CD4-positive, alpha-beta T cell treated with Interleukin-4 for 1 hour (primary cell): Measurements from ENCODE around the gene YPEL4.
"Not testable (repeated sequence)": the region's sequence is repeated elsewhere in the genome, so short reads cannot be mapped to it uniquely, and the experiment has no call there.

Source experiments
- DNase-seq, 2 donors: peaks; one replicate each; pipeline ENCODE4 v3.0.0-alpha.2; 2020 to 2022

Gene YPEL4, protein sequence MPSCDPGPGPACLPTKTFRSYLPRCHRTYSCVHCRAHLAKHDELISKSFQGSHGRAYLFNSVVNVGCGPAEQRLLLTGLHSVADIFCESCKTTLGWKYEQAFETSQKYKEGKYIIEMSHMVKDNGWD

GRCh38 chr11:57649826-57650738 is at the start of gene YPEL4:
YPEL4 (minus strand) TSS chr11:57649912; CDS start chr11:57647107, 2,805 bp downstream.
- DNase-seq = peak; percentile 80 to 81

GRCh38 chr11:57698843-57699365 is 49.2 kb upstream of the YPEL4 start:
- DNase-seq = no peak

DNA sequence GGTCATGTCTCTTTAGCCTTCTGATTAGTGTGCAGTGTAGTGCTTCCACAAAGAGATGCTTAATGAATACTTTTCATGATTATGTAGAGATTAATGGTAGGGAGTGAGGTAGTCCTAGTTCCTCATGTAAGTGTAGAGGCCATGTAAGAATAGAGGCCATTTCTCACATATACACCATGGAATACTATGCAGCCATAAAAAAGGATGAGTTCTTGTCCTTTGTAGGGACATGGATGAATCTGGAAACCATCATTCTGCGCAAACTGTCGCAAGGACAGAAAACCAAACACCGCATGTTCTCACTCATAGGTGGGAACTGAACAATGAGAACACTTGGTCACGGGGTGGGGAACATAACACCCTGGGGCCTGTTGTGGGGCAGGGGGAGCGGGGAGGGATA is 40.8 kb upstream of the YPEL4 start:
- DNase-seq = not testable (repeated sequence)

- no peak for DNase-seq
Observed at GRCh38 chr11:57681168-57681567, 31.5 kb upstream of the YPEL4 start.

- DNase-seq = no peak
Observed at GRCh38 chr11:57680552-57680874, 30.8 kb upstream of the YPEL4 start.

DNA sequence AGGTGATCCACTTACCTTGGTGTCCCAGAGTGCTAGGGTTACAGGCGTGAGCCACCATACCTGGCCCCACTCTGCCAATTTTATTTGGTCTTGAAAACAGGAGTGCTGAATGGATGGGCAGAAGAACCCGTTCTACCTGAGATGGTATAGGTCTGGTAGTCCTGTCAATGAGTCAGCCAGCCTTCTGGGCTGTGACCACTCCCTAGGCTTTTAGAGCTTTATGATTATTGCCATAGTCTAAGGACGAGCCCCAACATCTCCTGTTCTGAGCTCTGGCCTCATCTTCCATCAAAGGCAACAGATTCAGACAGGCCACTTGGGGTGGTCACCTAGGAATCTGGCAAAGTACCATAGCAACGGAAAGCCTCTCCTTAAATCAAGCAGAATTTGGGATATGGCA is 29.7 kb upstream of the YPEL4 start:
- no peak for DNase-seq

DNA sequence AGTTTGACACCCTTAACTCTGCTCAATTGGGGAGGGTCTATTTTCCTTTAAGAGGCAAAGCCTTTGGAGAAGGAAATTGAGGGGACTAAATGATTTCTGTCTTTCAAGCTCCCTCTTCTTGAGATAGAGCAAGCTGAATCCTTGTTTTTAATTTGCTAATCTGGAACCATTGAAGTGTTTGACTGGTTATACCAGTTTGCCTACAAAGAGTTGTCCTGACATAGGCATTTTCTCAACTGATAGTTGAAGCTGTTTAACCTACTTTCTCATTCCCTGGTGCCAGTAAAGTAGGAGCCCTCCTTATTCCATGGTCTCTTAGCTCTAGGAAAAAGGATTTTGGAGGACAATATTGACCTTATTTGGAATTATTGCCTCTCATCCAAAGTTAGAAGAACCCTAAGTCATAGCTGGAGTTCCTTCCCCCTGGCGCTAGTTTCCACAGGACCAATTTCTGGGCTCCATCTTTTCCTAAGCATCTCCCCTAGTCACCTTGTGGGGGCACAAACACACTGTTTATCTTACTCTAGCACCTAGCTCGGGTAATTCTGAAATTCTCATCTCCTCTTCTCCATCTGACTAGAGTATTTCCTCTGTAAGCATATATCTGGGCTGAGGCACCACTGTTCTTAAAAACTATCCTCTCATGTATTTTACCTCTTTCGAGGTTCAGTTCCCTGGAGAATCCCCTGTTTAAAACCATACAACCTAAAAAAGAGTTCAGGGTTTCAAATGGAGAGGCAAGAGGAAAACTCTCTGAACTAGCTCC is 25.6 kb upstream of the YPEL4 start:
- DNase-seq = no peak

DNA sequence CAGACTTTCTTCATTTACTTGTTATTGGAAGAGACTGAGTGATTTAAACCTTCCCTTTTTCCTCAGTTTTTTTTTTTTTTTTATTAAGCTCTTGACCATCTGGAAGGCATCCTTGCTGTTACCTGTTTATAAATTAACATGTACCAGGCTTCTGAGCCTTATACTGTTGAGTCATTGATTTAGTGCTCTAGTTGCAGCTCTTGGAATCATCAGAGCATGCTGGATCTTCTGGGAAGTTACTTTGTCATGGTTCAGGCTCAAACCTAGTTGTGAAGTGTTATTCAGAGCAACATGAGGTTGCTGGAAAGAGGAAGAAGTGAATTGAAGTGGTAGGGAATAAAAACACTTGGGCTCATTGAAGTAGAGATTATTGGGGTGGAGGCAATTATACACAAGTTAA is 24.5 kb upstream of the YPEL4 start:
- DNase-seq = no peak

DNA sequence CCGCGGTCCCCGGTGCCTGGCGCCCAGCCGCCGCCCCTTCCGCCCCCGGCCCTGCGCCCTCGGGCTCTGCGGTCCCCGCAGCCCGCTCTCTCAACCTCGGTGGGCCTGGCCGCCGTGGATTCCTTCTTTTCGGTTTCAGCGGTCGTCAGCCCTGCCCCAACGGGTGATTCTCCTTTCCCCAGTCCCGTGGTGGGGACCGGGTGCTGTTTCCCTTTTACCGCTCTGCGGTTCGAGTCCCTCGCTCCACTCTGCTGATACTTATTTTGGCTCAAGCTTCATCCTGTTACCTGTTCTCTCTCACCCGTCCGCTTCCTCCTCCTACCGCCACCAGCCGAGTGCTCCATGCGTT is 18.7 kb upstream of the YPEL4 start:
- peak; percentile 36 to 54 for DNase-seq

GRCh38 chr11:57667736-57668433 is 18.2 kb upstream of the YPEL4 start, which contains the start of gene ZDHHC5:
ZDHHC5 (plus strand) TSS chr11:57668114; CDS start chr11:57673091, 4,977 bp downstream.
- peak; percentile 99 to 100 for DNase-seq

- peak; percentile 97 to 98 for DNase-seq
Observed at GRCh38 chr11:57667117-57667735, 17.5 kb upstream of the YPEL4 start.

DNA sequence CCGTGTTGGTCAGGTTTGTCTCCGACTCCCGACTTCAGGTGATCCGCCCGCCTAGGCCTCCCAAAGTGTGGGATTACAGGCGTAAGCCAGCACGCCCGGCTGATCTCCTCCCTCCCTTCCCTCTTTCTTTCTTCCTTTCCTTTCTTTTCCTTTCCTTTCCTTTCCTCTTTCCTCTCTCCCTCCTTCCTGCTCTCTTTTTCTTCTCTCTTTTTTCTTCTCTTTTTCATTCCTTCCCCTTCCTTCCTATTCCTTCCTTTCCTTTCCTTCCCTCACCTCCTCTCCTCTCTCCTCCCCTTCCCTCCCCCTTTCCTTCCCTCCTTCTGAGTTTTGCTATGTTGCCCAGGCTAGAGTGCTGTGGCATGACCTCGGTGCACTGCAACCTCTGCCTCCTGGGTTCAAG is 14.3 kb upstream of the YPEL4 start:
- no peak for DNase-seq

DNA sequence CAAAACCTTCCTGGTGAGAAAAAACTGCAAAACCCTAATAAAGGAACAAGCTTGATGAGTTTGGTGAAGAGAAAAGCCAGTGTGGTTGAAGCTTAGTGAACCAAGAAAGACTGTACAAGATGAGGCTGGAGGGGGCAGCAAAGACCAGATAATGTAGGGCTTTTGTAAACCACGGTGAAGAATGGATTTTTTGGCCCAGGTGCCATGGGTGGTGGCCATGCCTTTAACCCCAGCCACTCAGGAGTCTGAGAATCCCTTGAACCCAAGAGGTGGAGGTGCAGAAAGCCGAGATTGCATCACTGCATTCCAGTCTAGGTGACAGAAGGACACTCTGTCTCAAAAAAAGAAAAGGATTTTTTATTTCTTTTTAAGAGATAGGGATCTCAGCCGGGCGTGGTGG is 13.2 kb upstream of the YPEL4 start:
- DNase-seq = no peak

- DNase-seq = no peak
Observed at GRCh38 chr11:57659669-57660068, 10.0 kb upstream of the YPEL4 start.

DNA sequence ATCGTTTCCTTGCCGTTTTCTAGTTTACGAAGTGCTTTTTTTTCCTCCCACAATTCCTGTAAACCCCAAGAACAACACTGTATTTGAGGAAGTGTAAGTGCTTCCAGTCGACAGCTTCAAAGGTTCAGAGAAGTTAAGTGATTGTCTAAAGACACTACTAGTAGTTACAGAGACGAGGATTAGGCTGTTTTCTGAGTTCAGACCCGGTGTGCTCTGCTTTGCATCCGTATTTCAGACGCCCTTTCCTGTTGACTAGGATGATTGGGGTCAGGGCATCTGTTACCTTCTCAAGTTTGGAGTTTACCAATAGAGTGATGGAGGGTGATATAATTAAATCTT is 8.3 kb upstream of the YPEL4 start:
- DNase-seq = no peak

GRCh38 chr11:57657194-57658022 is 7.7 kb upstream of the YPEL4 start, which contains the start of gene CLP1:
CLP1 (plus strand) TSS chr11:57657762; CDS start chr11:57659477, 1,715 bp downstream.
- peak; percentile 98 to 99 for DNase-seq

- no peak for DNase-seq
Observed at GRCh38 chr11:57656885-57657193, 7.1 kb upstream of the YPEL4 start.

DNA sequence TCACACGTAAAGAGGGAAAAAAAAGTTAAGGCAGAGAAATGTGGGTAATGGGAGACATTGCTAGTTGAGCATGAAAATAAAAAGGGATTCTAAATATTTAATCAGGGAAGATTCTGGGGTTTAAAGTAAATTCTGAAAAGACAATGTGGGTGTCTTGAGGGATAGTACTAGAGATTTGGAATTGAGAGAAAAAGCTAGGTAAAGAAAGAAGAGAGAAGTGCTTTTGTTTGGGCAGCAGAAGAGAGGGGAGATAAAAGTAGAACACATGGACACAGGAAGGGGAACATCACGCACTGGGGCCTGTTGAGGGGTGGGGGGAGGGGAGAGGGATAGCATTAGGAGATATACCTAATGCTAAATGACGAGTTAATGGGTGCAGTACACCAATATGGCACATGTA is 3.5 kb upstream of the YPEL4 start:
- no peak for DNase-seq

- no peak for DNase-seq
Observed at GRCh38 chr11:57652662-57653061, 3.0 kb upstream of the YPEL4 start.

DNA sequence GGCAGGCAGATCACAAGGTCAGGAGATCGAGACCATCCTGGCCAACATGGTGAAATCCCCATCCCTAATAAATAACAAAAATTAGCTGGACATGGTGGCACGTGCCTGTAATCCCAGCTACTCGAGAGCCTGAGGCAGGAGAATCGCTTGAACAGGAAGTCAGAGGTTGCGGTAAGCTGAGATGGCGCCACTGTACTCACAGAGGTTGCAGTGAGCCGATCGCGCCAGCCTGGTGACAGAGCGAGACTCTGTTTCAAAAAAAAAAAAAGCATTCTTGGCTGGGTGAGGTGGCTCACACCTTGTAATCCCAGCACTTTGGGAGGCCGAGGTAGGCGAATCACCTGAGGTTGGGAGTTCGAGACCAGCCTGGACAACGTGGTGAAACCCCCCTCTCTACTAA is 2.5 kb upstream of the YPEL4 start:
- peak; percentile 41 to 57 for DNase-seq

DNA sequence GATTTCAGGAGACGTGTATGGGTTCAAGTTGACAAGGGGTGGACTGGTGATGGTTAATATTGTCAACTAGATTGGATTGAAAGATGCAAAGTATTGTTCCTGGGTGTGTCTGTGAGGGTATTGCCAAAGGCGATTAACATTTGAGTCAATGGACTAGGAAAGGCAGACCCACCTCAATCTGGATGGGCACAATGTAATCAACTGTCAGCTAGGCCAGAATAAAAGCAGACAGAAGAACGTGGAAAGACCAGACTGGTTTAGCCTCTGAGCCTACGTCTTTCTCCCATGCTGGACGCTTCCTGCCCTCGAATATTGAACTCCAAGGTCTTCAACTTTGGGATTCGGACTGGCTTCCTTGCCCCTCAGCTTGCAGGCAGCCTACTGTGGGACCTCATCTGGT is 1.7 kb upstream of the YPEL4 start:
- DNase-seq = no peak

DNA sequence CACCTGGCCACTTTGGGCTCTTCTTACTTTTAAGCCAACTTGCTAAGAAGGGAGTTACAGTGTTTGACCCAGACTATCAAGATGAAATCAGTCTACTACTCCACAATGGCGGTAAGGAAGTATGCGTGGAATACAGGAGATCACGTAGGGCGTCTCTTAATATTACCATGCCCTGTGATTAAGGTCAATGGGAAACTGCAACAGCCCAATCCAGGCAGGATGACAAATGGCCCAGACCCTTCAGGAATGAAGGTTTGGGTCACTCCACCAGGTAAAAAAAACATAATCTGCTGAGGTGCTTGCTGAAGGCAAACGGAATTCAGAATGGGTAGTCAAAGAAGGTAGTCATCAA is 1.0 kb upstream of the YPEL4 start:
- DNase-seq = no peak
